DMS153 (cell line): Measurements from ENCODE around the gene HNRNPC.

Experiments used
- DNase-seq: peaks from one replicate; lab custom pipeline; 2025; lab: John Stamatoyannopoulos, UW

The HNRNPC gene

DNA sequence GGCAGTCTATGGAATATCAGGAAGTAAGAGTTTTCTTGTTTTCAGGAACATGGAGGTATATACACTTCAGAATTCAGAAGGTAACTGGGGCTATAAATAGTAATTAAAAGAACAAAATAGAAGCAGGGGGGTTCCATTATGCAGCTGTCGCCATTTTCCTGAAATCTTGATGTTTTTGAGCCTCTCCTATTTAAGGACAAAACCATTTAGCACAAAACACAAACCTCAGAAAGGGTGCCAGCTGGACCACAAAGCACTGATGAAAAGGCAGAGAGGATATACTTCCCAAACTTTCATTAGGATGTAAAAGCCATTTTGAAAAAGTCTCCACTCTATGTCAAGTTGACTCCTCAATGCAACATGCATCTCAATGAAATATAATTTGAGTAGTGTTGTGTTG is 59.2 kb downstream of the HNRNPC start:
- DNase-seq, result no peak

DNA sequence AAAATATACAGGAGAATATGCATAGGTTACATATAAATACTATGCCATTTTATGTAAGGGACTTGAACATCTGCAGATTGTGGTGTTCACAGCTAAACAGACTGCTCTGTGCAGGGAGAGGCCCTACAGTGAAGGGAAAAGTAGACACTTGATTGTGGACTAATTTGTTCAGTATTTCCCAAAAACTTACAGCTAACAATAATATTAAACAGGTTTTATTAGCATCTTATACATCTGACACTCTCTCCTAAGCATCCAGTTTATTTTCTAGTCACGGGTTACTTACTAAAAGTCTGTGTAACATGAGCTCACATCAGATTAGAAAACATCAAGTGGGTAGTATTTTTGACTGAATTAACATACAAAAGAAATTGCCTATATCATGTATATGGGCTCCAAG is 60.1 kb downstream of the HNRNPC start:
- DNase-seq, result no peak

DNA sequence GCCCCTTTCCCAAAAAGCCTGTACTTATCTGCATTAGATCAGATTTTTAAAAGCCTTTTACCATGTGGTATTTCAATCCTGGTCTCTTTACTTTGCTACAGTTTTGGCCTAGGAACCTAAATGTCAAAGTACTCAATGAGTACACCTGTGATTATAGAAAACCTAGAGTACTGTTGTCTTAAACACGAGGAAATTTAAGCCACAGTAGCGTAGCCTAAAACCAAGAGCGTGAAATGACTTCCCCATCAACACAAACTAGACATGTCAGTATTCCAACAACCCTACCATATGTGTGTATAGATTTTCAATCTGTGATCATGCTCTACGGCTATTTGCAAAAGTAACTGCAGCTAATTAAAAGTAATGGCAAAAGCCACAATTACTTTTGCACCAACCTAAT is 60.7 kb downstream of the HNRNPC start:
- DNase-seq, result no peak

DNA sequence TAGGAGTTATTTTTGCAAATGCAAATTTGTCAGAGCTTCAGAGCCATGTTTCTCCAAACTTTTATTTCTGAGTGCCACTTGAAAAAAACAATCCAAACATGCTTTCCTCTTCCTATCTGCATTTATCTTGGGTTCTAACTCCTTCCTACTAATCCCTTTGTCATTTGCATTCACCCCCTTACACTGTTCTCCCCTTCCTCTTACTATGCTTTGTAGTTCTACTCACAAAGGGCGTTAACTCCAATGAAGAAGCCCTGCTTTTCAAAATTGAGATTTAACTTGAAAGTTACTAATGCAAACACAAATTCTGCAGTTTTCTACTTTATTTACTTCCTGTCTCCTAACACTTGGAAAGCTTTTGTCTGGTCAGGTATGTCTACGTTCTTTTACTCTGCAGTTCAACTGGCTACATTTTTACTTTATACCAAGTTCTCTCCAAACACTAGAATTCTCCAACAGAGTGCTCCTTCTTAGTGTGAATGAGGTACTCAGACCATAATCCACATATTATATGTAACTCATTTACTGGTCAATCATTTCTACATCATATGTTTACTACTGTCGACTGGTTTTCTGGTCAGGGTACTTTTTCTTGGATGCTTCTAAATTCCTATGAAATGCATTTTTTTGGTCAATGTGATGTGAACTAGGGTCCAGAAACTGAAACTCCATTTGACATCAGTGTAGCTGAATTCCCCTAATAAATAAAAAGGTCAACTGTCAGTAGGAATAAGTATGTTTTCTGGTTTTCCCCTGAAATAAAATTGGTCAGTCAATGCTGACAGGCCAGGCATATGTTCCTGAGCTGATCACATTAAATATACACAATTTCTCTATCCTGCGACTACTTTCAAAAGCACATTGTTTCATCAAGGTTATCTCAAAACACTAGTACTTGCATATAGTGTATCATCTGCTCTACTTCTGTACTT is 62.2 kb downstream of the HNRNPC start:
- no peak for DNase-seq

DNA sequence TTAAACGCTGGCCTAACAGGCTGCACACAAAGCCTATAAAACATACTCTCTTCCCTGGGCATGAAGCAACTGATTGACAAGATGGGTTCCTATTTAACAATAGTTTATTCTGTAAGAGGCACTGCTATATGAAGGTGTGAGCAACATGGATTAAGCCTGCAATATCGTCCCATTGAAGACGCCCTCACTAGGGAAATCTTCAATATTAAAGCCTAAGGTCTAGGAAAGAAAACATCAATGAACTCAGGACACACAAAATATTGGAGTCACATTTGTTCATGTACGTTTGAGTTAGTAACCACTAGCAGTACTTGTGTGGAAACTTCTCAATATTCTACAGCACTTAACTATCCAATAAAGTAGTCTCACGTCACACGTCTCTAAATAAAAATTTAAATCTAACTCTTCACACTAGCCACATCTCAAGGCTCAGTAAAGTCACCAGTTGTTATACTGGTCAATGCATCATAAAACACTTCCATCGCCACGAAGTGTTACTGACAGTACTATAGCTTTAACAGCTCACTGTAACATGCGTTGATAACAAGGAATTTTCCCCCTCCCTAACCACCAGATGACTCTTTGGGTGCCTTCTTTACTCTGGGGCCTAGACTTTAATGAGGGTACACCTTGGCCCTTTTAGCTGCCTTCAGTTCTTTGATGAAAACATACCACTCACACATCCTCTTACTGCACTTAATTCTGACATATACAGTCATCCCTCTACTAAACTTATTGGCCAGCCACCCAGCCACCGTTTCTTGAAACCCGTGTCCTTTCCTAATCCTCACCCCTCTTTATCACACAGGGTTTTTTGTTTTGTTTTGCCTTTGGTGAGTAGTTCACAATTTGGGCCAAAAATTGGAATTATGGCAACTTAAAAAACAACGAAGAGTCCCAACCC is 63.3 kb downstream of the HNRNPC start:
- no peak for DNase-seq

DNA sequence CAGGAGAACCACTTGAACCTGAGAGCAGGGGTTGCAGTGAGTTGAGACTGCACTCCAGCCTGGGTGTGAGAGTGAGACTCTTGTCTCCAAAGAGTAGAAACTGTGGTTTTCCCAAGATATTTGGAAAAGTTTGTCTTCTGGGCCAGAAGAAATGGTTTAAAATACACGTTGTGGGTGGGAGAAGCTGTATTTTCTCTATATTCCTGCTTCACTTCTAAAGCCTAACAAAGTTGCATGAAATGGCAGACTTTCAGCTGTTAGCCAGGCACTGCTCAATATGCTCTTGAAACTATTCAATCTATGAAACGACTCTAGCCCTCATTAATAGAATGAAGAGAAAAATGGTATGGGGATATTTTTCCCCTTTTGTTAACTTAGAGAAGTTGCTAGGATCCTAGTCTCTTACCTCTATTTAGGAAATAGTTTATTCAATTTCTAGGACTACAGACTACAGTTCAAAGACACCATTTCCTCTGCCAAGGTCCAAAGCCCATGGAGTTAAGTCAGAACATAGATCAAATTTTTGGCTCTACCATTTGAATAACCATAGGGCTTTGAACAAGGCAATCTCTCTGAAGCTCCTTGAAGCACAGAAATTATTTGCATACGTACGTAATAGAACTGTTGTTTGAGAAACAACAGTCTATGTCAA is 64.1 kb downstream of the HNRNPC start:
- DNase-seq, result no peak

DNA sequence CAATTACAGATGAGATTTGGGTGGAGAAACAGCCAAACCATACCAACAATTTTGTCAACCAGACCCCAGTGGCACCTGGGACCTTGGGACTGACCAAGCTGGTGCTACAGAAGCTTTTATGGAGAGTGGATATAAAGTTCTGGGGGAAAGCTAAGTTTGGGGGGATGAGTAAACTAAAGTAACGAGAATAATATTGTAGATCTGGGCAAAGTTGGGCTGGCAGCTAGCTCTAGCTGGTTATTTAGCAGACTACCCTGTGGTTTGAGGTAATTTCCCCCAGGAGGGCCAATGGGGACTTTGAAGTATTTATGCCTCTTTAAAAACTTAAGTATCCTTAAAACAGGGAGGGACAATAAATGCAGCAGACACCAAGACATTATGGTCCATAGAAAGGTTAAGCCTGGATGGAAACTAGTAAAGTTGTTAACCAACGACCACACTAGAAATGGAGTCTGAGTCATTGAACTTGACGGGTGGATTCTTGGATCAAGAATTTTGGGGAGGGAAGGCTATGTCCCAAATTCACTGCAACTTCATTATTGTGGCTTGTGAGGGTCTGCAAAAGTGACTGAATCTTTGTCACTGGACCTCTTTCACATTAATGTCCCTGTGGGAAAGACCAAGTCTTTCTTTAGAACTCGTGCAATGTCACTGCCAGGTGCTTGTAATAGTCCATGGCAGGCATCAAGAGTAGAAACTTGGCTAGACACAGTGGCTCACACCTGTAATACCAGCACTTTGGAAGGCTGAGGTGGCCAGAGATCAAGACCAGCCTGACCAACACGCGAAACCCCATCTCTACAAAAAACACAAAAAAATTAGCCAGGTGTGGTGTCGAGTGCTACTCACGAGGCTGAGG is 64.8 kb downstream of the HNRNPC start:
- no peak for DNase-seq

DNA sequence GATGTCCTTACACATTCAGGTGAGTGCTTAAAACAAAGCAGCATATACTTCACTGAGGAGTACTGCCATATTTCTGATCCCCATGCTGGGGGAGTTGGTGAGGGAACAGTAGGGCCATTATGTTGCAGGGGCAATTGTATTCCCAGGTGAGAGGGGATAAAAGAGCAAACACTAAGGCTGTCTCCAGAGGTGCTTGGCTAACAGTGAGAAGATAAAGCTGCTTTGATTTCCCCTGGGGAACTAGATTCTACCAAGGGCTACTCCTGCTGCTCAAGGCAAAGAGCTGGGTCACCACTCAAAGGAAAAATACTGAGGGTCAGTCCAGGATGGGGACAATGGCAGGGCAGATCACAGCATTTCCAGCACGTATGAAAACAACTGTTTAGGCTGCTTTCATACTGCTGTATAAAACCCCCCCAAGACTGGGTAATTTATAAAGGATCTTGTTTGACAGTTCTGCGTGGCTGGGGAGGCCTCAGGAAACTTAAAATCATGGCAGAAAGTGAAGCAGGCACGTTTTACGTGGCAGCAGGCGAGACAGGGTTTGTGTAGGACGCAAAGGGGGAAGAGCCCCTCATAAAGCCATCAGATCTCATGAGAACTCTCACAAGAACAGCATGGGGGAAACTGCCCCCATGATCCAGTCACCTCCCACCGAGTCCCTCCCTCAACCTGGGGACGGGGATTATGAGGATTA is 65.6 kb downstream of the HNRNPC start:
- DNase-seq, result no peak

DNA sequence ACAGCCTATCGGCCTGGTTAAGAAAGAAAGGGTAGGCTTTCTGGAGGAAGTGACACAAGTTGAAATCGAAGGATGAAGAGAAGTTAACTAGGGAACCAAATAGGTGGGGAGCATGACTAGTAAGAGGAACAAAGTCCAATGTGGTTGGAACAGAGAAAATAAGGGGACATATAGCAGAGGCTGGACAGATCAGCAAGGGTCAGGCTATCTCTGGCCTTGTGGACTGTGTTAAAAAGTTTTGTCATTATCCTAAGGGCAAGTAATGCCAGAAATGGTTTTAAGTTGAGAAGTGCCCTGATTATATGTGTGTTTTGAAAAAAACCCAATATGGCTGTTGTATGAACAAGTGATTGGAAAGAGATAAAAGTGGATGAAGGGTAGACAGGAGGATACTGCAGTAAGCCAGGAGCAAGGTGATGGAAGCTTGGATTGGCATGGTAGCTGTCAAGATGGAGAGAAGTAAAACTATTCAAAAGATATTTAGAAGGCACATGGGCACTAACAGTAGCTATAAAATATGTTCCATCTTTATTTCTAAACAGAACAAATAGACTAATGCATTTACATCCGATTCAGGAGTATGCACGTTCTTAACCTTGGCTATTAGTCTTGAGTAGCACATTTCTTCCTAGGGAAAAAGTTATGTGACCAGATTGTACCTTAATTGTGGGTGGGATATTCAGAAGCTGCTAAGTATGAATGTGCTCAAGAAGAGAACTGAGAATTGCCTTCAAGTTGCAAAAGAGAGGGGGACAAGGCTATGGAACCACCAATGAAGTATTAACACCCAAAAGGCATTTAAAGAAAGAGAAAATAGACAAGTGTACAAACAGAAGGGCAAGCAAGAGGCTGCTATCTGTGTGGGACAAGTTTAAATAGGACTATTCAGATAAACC is 66.5 kb downstream of the HNRNPC start:
- no peak for DNase-seq

DNA sequence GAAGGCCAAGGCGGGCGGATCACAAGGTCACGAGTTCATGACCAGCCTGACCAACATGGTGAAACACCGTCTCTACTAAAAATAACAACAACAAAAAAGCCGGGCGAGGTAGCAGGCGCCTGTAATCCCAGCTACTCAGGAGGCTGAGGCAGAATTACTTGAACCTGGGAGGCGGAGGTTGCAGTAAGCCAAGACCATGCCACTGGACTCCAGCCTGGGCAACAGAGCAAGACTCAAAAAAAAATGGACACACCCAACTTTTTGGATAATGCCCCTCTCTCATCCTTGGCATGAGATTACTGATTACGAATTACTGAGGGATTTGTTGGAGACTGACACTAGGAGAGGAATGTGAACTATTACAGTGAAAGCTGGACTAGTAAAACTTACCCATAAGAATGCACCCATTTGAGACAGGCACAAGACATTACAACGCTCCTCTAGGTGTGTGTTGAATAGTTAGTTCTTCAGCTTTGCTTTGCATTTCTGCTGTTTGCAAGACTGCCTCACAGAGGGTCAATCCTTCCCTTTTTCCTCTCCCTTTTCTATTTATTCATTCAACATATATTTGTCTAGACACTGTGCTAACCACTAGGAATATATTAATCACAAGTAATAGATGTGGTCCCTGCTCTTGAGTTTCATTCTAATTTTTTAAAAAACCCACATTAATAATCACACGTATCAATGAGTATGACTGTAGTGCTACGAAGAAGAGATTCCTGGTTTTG is 67.3 kb downstream of the HNRNPC start:
- DNase-seq, result no peak

DNA sequence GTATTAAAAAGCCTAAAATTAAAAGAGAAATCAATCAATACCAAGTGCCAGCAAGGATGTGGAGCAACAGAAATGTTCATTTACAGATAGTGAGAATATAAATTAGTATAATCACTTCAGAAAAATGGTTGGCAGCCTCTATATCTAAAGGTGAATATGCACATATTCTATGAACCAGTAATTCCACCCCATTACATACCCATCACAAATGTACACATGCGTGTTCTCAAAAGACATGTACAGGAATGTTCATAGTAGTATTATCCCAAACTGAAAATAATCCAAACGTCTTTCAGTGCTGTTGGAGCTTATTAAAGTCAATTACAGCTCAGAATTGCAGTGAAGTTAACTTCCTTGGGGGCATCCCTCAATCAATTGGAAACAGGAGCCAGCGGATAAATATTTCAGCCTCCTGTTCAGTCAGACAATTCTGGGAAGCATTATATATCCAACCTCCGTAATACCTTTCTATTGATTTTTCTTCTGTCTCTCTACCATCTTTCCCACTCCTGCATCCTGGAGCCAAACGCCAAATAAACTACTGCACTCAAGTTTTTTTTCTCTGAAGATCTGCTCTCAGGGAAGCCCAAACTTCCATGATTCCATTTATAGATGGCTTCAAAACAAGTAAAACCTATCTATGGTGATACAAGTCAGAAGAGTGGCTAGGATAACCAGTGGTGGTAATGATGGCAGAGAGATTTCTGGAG is 68.3 kb downstream of the HNRNPC start:
- no peak for DNase-seq

DNA sequence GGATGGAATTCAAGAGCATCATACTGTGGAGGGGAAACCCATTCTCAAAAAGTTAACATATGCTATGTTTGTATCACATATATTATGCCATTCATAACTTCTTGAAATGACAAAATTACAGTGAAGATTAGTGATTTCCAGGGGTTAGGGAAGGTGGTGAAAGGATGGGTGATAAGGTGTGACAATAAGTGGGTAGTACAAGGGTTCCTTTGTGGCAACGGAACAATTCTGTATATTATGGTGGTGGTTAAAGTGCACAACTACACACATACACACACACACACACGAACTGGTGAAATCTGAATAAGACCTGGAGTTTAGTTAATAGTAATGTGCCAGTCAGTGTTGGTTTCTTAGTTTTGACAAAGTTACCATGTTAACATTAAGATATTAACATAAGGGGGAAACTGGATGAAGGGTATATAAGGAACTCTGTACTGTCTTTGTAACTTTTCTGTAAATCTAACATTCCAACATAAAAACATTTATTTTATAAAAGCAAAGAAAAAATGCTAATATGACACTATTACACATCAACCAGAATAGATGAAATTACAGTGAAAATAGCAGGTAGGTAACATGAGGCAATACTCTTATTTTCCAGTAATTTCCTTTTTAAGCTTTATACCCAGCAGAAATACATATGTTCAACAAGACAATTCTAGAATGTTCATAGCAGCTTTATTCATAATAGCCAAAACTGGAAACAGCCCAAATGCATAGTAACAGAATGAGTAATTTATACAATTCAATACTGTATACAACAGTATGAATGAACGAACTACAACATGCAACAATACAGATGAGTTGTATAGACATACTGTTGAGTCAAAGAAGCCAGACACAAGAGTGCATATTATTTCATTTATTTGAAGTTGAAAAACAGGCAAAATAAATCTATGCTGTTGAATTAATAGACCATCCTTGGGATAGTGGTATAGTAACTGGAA is 69.4 kb downstream of the HNRNPC start:
- no peak for DNase-seq

DNA sequence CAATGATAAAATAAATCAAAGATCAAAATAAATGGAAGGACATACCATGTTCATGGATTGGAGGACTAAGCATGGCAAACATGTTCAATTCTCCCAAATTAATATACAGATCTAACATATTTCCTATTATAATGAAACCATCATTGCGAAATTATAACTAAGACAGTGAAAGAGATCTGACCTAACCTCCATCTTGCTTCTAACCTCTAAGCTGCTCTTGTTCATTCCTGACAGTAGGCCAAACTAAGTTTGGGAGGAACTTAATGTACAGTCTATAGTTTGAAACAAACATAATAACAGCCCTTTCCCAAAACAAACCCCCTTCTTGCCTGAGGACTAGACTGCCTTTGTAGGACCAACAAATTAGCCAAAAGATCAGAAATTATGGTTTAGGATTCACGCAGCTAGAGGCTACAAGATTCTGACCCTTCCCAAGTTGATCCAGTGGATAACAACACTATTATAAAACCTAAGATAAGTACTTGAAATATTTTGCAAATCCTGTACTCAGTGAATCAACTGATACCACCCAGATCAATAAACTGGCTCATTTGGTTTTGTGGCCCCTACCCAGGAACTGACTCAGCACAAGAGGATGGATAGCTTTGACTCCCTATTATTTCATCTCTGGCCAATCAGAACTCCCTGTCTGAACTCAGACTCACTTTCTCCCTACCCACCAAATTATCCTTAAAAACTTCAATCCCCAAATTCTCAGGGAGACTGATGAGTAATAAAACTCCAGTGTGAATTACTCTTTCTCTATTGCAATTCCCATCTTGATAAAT is 71.6 kb downstream of the HNRNPC start:
- DNase-seq, result no peak

DNA sequence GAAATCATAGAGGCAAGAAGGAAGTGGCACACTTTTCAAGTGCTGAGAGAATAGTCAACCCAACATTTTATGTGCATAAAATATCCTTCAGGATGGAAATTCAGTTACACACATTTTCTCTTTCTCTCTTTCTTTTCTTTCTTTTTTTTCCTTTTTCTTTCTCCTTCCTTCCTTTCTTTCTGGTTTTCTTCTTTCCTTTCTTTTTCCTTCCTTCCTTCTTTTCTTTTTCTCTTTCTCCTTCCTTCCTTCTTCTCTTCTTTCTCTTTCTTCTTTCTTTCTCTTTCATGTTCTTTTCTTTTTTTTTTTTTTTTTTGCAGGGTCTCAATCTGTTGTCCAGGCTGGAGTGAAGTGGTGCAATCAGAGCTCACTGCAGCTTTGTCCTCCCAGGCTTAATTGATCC is 74.6 kb downstream of the HNRNPC start:
- no peak for DNase-seq

DNA sequence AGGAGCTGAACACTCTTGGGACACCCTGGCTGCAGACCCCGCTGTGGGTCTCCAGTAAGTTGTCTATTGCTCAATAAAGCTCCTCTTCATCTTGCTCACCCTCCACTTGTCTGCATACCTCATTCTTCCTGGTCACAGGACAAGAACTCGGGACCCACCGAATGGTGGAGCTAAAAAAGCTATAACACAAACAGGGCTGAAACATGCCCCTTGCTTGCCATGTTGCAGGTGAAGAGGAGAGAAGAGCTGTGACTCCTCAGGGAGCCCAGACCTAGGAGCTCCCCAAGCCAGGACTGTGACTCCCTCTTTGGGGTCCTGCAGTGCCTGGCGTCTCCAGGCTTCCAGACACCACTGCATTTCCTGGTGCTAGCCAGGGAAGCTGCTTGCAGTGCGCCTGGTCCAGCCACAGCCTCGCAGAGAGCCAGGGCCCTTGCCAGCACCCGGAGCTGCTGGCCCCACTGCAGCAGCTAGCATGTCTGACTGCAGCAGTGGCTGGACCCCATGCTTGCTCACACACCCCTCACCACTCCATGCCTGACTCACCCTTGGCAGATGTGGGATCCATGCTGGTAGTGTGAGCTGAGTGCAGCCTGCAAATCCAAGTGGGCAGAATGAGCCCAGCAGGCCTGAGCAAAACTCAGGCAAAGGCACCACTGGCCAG is 76.2 kb downstream of the HNRNPC start:
- DNase-seq, result no peak

DNA sequence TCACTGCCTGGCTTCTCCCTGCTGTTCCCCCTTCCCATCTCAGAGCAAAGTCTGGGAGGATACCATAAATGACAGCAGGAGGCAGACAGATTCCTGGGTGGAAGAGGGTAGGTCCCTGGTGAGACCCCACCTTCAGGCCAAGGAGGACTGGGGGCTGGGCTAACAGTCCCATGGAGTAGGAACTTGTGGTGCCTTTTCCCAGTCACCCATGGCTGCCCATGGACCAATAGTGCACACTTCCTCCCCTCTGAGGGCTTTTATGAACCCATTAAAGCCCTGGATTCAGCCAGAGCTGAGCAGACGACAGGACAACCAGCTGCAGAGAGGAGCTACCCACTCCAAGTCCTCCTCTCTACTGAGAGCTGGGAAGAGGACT is 76.8 kb downstream of the HNRNPC start:
- DNase-seq, result no peak
